GM18520 (cell line): Measurements from ENCODE around the gene INHBC.
"Not testable (repeated sequence)": the region's sequence is repeated elsewhere in the genome, so short reads cannot be mapped to it uniquely, and the experiment has no call there.

Experiments
- ATAC-seq: cut with Tn5 transposase; IDR thresholded peaks from one replicate; pipeline ENCODE4 v1.9.1; 2021; ENCODE audit not compliant: unreplicated experiment

Gene INHBC, protein sequence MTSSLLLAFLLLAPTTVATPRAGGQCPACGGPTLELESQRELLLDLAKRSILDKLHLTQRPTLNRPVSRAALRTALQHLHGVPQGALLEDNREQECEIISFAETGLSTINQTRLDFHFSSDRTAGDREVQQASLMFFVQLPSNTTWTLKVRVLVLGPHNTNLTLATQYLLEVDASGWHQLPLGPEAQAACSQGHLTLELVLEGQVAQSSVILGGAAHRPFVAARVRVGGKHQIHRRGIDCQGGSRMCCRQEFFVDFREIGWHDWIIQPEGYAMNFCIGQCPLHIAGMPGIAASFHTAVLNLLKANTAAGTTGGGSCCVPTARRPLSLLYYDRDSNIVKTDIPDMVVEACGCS

DNA sequence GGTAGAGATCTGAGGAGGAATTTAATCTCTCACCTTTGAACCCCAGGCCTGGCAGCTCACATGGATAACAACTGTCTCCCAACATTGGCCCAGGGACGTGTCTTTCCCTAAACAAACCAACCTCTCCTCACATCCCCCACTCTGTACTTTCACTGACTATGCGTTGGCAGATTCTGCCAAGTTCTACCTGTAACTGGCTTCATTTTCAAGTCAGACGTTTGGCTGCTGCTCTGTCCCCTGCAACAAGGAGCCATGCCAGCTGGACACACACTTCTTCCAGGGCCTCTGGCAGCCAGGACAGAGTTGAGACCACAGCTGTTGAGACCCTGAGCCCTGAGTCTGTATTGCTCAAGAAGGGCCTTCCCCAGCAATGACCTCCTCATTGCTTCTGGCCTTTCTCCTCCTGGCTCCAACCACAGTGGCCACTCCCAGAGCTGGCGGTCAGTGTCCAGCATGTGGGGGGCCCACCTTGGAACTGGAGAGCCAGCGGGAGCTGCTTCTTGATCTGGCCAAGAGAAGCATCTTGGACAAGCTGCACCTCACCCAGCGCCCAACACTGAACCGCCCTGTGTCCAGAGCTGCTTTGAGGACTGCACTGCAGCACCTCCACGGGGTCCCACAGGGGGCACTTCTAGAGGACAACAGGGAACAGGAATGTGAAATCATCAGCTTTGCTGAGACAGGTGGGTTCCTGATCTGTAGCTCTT is at the start of gene INHBC:
INHBC (plus strand) TSS at position 268 of the 707 bp plus-strand sequence; CDS start at position 371, 103 bp downstream.
- no peak for ATAC-seq

GRCh38 chr12:57385586-57385985 is 49.0 kb upstream of the INHBC start:
- ATAC-seq, result no peak

GRCh38 chr12:57386187-57386720 is 48.3 kb upstream of the INHBC start:
- ATAC-seq, result no peak

- ATAC-seq, result no peak
Measured at GRCh38 chr12:57388425-57388824, 46.2 kb upstream of the INHBC start.

- no peak for ATAC-seq
Measured at GRCh38 chr12:57389033-57389432, 45.6 kb upstream of the INHBC start.

DNA sequence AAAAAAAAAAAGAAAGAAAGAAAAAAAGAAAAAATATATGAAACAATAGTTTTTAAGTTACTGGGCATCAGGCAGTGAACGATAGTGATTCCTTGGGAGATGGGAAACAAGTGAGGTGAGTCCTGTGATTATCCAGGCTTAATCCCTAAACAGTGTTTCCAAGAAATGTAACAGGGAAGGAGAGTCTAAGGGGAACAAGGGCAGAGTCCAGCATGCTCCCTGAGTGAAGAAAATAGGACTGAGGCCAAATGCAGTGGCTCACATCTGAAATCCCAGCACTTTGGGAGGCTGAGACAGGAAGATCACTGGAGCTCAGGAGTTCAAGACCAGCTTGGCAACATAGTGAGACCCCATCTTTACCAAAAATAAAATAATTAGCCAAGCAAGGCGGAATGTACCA is 44.4 kb upstream of the INHBC start:
- no peak for ATAC-seq

GRCh38 chr12:57395121-57395520 is 39.5 kb upstream of the INHBC start:
- no peak for ATAC-seq

DNA sequence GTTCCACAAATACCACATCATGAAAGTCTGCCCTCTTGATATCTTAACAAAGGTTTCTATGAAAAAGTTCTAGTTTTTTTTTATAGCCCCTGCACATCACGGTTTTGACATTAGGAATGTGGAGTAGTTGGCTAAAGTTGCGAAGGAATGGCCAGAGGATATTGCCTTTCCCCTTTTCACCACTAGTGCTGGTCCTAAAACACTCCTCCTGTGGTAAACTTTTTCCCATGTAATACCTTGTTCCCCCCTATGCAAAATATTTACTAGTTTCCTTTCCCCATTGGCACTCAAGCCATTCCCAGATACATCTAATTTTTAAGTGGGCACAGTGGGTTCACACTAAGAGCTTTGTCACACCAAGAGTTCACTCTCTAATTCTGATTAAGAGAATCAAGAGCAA is 37.1 kb upstream of the INHBC start:
- no peak for ATAC-seq

DNA sequence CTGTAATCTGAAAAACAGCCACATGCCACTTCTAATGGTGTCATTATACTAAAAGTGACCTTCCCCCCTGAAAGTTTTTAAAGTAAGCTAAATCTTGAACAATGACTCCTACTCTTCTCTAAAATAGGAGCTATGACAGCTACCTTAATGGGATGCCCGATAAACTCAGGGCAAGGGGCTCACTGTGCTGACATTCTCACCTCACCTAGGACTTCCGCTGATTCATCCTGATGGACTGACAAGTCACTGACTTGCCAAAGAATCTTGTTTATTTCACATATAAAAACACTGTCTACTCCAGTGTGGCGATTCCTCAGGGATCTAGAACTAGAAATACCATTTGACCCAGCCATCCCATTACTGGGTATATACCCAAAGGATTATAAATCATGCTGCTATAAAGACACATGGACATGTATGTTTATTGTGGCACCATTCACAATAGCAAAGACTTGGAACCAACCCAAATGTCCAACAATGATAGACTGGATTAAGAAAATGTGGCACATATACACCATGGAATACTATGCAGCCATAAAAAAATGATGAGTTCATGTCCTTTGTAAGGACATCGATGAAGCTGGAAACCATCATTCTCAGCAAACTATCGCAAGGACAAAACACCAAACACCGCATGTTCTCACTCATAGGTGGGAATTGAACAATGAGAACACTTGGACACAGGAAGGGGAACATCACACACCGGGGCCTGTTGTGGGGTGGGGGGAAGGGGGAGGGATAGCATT is 34.7 kb upstream of the INHBC start:
- not testable (repeated sequence) for ATAC-seq

DNA sequence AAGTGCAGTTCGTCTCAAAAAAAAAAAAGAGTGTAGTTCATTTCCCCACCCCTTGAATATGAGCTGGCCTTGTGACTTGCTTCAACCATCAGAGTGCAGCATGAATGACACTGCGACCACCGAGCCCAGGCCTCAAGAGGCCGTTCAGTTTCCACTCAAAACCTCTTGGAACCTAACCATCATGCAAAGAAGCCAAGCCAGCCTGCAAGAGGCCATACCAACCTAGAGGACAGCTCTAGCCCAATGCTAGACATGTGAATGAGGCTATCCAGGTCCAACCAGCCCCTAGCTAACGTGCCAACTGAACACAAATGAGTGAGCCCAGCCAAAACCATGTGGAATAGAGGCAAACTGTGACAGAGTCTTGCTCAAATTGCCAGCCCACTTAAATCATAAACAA is 33.4 kb upstream of the INHBC start:
- ATAC-seq, result no peak

DNA sequence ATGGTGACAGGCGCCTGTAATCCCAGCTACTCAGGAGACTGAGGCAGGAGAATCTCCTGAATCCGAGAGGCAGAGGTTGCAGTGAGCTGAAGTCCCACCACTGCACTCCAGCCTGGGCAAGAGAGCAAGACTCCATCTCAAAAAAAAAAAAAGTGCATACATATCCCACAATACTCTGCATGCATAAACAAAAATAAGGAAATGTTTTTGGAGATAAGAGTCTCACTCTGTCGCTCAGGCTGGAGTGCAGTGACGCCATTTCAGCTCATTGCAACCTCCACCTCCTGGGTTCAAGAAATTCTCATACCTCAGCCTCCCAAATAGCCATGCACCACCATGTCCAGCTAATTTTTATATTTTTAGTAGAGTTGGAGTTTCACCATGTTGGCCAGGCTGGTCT is 32.4 kb upstream of the INHBC start:
- not testable (repeated sequence) for ATAC-seq

DNA sequence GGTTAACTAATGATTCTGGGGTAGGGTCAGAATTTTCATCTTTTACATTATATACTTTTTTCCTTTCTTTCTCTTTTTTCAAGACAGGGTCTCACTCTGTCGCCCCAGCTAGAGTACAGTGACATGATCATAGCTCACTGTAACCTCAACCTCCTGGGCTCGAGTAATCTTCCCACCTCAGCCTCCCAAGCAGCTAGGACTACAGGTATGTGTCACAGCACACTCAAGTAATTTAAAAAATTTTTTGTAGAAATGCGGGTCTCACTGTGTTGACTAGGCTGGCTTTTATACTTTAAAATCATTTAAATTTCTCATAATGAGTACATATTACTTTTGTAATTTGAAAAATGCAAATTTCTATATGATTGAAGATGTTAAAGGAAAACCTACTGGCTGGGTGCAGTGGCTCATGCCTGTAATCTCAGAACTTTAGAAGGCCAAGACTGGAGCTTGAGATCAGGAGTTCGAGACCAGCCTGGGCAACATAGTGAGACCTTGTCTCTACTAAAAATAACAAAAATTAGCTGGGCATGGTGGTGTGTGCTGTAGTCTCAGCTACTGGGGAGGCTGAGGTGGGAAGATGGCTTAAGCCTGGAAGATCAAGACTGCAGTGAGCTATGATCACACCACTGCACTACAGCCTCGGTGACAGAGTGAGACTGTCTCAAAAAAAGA is 29.5 kb upstream of the INHBC start:
- no peak for ATAC-seq

- no peak for ATAC-seq
Measured at GRCh38 chr12:57410534-57410933, 24.1 kb upstream of the INHBC start.

DNA sequence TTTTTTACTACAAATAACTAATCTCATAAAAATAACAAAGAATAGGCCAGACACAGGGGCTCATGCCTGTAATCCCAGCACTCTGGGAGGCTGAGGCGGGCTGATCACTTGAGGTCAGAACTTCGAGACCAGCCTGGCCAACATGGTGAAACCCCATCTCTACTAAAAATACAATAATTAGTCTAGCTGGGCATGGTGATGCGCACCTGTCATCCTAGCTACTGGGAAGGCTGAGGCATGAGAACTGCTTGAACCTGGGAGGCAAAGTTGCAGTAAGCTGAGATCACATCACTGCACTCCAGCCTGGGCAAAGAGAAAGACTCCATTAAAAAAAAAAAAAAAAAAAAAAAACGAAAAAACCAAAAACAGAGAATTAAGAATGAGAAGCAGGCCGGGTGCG is 20.4 kb upstream of the INHBC start:
- ATAC-seq, result not testable (repeated sequence)

DNA sequence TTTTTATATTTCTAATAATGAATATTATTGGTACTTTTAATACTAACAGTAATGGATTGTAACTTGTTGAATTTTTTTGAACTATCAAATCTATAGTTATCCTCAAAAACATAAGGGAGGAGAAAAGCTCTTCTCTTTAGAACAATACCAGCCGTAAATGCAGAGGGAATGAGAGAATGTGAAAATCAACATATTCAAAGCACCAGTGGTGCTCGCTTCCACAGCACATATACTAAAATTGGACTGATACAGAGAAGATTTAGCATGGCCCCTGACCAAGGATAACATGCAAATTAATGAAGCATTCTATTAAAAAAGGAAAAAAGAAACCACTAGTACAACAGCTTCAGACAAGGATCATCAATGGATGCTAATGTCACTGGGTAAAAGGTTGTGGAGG is 19.5 kb upstream of the INHBC start:
- no peak for ATAC-seq

- ATAC-seq, result no peak
Measured at GRCh38 chr12:57416039-57416996, 18.3 kb upstream of the INHBC start.

GRCh38 chr12:57418255-57418654 is 16.3 kb upstream of the INHBC start:
- no peak for ATAC-seq

DNA sequence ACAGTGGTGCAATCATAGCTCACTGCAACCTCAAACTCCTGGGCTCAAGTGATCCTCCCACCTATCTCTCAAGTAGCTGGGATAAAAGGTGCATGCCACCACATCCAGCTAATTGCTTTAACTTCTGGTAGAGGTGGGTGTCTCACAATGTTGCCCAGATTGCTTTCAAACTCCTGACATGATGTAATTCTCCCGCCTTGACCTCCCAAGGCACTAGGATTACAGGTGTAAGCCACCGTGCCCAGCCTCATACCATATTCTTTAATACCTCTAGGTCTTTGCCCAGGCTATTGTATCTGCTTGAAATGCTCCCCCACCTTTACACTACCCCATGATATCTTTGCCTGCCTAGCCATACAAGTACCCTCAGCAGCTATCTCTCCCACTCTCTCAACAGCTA is 15.1 kb upstream of the INHBC start:
- no peak for ATAC-seq

- ATAC-seq, result no peak
Measured at GRCh38 chr12:57420482-57420881, 14.1 kb upstream of the INHBC start.

GRCh38 chr12:57426948-57427347 is 7.6 kb upstream of the INHBC start:
- ATAC-seq, result not testable (repeated sequence)
